ENCODE measurements around the gene PACSIN1.
A peak's percentile ranks its signal among the peaks of the same experiment; 100 is the strongest.

PACSIN1 gene

DNA sequence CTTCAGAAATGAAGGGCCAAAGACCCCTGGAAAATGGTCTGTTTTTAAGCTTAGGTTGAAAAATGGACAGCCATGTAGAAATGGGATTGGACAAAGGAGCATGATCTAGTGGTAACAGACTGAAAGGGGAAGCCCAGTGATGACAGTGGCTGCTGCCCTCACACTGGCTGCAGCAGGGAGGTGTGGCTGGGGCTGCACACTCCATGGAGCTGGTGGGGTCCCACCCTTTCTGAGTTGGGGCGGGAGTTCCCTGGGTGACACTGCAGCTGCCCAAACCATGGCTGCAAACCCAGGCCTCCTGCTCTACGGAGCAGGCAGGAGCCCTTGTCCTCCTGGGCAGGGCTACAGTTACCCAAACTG lies 8.5 kb upstream of the PACSIN1 start:
- H3K4me3 ChIP-seq (ENCODE audit: low read depth, low read length) = no peak overlapping the region
- DNase-seq (ENCODE audit: low read depth) = no peak
- in situ Hi-C loops (cut with HindIII; ENCODE audit: low sequenced_read_pairs) = no loop called here
- TF ChIP-seq CTCF (IDR thresholded peaks at IDR 0.05; ENCODE audit: low read depth, low read length, missing control alignments) = no peak

DNA sequence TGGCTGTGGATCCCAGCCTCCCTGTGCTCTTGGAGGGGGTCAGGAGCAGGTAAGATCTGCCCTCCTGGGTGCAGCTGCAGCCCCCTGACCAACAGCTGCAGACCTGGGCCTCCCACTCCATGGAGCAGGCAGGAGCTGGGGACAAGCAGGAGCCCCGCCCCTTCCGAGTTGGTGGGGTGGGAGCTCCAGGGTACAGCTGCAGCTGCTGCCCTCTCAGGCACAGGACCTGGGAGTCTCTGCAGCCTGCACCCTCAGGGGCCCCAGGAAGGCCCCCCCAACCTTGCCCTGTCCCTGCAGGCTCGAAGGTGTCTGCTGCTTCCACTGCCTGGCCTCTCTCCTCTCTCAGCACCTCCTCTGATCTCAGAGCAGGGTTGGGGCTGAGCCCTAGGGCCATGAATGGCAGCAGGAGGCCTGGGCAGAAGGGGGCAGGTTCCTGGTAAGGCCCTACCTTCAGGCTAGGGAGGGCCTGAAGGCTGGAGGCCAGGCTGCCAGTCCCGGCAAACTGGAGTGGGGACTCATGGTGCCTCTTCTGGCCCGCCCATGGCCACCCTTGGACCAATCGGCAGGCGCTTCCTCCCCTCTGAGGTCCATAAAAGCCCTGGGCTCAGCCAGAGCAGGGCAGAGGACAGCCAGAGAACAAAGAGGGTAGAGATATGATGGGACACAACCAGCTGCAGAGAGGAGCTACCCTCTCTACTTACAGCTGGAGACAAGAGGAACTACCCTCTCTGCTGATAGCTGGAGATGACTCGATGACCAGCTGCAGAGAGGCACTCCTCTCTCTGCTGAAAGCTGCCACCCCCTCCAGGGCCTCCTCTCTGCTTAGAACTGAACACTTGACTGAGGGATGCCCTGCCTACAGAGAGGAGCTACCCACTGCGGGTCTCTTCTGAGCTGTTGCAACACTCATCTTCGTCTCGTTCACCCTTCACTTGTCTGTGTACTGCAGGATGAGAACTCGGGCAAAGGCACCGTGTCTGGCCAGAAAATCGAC lies 7.8 kb upstream of the PACSIN1 start:
- in situ Hi-C loops (cut with HindIII; ENCODE audit: low sequenced_read_pairs) = no loop called here
- no peak for TF ChIP-seq CTCF (IDR thresholded peaks at IDR 0.05; ENCODE audit: low read depth, low read length, missing control alignments)
- DNase-seq (ENCODE audit: low read depth) = no peak
- H3K4me3 ChIP-seq (ENCODE audit: low read depth, low read length) = no peak overlapping the region

GRCh38 chr6:34459899-34460593 lies 5.8 kb upstream of the PACSIN1 start:
- TF ChIP-seq CTCF (IDR thresholded peaks at IDR 0.05; ENCODE audit: low read depth, low read length, missing control alignments) = peak; percentile 60
- in situ Hi-C loops (cut with HindIII; ENCODE audit: low sequenced_read_pairs) = no loop called here
- peak; percentile 9 for DNase-seq (ENCODE audit: low read depth)

GRCh38 chr6:34460796-34461507 lies 4.9 kb upstream of the PACSIN1 start:
- in situ Hi-C loops (cut with HindIII; ENCODE audit: low sequenced_read_pairs) = no loop called here
- DNase-seq (ENCODE audit: low read depth) = no peak
- TF ChIP-seq CTCF (IDR thresholded peaks at IDR 0.05; ENCODE audit: low read depth, low read length, missing control alignments) = no peak
- no peak overlapping the region for H3K4me3 ChIP-seq (ENCODE audit: low read depth, low read length)

More at GRCh38 chr6:34459899-34460593, 5.8 kb upstream of the PACSIN1 start:
- H3K4me3 ChIP-seq (ENCODE audit: low read depth, low read length) = no peak overlapping the region

DNA sequence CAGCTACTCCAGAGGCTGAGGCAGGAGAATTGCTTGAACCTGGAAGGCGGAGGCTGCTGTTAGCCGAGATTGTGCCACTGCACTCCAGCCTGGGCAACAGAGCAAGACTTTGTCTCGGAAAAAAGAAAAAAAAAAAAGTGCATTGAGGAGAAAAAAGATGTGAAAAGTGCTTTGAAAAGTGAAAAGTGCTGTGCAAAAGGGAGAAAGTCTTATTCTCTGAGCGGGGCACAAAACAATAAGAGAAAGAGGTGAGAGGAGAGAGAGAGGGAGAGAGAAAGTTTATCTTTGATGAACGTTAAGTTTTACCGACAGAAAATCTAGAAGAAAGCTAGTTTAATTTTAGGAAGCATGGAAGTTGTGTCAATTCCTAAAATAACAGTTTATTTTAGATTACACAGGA lies 3.9 kb upstream of the PACSIN1 start:
- no peak for DNase-seq (ENCODE audit: low read depth)
- TF ChIP-seq CTCF (IDR thresholded peaks at IDR 0.05; ENCODE audit: low read depth, low read length, missing control alignments) = no peak
- in situ Hi-C loops (cut with HindIII; ENCODE audit: low sequenced_read_pairs) = no loop called here
- H3K4me3 ChIP-seq (ENCODE audit: low read depth, low read length) = no peak overlapping the region

DNA sequence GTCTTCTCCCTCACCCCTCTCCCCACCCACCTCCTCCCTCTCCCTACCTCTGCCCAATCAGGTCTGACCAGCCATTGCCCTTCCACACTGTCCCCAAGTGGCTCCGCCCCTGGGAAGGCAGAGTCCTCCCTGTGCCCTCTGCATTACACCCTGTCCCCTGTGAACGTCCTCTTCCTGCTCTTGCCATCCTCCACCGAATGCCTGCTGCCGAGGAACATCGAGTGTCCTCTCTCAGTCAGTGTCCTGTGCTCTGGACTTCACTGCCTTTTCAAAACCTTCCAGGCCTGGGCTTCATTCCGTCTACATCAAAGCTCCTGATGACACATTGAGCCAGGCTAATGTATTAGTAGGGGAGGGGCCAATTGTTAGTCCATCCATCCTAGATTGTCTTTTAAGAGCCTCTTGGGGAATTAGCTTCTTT lies 3.3 kb upstream of the PACSIN1 start:
- no peak overlapping the region for H3K4me3 ChIP-seq (ENCODE audit: low read depth, low read length)
- DNase-seq (ENCODE audit: low read depth) = no peak
- TF ChIP-seq CTCF (IDR thresholded peaks at IDR 0.05; ENCODE audit: low read depth, low read length, missing control alignments) = no peak
- in situ Hi-C loops (cut with HindIII; ENCODE audit: low sequenced_read_pairs) = no loop called here
